Activated CD4-positive, alpha-beta memory T cell treated with anti-CD3 and anti-CD28 coated beads for 36 hours (primary cell): ENCODE results near the gene MRPL33. TPM values are rescaled to one million over a fixed set of nuclear protein-coding genes. Genes with fewer than 3 reads are reported as not detected.
"Not testable (repeated sequence)": the region's sequence is repeated elsewhere in the genome, so short reads cannot be mapped to it uniquely, and the experiment has no call there.

Source experiments
- CTCF ChIA-PET: fragments of 350-600 bp; sonication (Branson Sonifier 250); formaldehyde crosslinking; loops from one replicate; lab custom pipeline; 2021; ENCODE audit warnings: antibody characterized with exemption, inconsistent platforms; lab: Charles Lee
- POLR2A ChIA-PET: fragments of 350-600 bp; sonication (Branson Sonifier 250); formaldehyde crosslinking; loops from one replicate; lab custom pipeline; 2021; ENCODE audit warnings: antibody characterized with exemption; lab: Charles Lee
- DNase-seq: peaks from one replicate; pipeline ENCODE4 v3.0.0-alpha.2; 2020
- H3K27ac Mint-ChIP-seq: one replicate; pipeline ENCODE4 v1.8.0; 2021; ENCODE audit warnings: mixed read lengths
- H3K27me3 Mint-ChIP-seq: one replicate; pipeline ENCODE4 v1.8.0; 2021; ENCODE audit warnings: mixed read lengths
- H3K36me3 Mint-ChIP-seq: one replicate; pipeline ENCODE4 v1.8.0; 2021; ENCODE audit warnings: mixed read lengths
- H3K4me1 Mint-ChIP-seq: one replicate; pipeline ENCODE4 v1.8.0; 2021; ENCODE audit warnings: low read depth, mixed read lengths
- H3K4me3 Mint-ChIP-seq: one replicate; pipeline ENCODE4 v1.8.0; 2021; ENCODE audit warnings: mild to moderate bottlenecking, mixed read lengths
- H3K9me3 Mint-ChIP-seq: one replicate; pipeline ENCODE4 v1.8.0; 2021; ENCODE audit warnings: mixed read lengths
- intact Hi-C: fragments of 100-400 bp; cut with micrococcal nuclease; formaldehyde crosslinking; loops from one replicate; pipeline ENCODE4 v1.15.1; 2023
- total RNA-seq, 2 experiments: library from RNA; stranded (reverse); gene quantifications; one replicate each; pipeline ENCODE4 v1.2.3, GENCODE V29; 2021

MRPL33 gene
- total RNA-seq, 2 experiments from 2014 or later, result 83.3 to 84.2 TPM

DNA sequence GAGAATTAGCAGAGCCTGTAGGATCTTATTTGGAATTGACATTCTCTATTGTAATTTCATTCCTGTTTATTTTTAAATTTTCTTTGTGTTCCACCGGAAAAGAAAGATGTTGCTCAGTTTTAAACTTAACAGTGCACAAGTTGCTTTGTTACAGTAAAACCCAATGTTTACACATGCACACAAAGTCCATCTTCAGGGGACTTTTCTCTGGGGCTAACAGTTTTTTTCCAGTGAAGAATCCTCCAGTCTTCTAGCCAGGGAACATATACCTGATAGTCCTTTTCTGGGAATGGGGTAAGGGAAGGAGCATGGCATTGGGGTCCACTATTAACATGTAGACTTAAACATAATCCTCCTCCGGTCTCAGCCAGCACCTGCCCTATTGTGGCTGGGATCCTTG, 25.2 kb upstream of the MRPL33 start:
- peaks cover 3% of the 10 kb centered on the region for H3K27me3 Mint-ChIP-seq
- no peak overlapping the region for H3K27ac Mint-ChIP-seq
- H3K4me1 Mint-ChIP-seq, result no peaks in the 10 kb centered on the region
- peaks cover 15% of the 10 kb centered on the region for H3K9me3 Mint-ChIP-seq
- intact Hi-C loops, result no loop called here
- H3K36me3 Mint-ChIP-seq, result peaks cover 3% of the 10 kb centered on the region
- DNase-seq, result no peak
- ChIA-PET POLR2A (no interaction called here), CTCF (no interaction called here)
- no peak overlapping the region for H3K4me3 Mint-ChIP-seq

DNA sequence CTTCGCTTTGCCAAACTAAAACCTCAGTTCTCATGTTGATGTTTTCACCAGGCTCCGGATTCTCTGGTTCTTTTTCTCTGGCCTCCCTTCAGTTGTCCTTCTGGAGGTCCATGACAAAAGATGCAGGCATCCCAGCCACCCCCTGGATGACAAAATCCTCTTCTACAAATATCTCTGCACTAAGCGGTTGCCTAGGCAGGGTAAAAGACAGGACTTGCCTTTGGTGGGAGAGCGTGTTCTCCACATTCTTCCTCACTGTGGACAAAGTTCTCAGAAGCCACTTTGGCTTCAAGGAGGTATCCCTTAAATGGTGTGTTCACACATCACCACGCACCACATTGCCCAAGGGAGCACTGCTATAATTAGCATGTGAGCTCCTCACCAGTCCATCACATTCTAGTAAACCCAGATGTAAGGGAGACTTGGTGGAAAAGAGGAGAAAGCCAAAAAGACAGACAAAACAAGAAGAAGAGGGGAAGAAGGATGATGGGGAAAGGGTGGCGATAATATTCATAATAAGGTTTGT, 23.6 kb upstream of the MRPL33 start:
- no peak for DNase-seq
- Mint-ChIP-seq H3K4me3 (no peak overlapping the region), H3K27ac (no peak overlapping the region), H3K9me3 (peaks cover 15% of the 10 kb centered on the region), H3K36me3 (peaks cover 3% of the 10 kb centered on the region), H3K27me3 (peaks cover 7% of the 10 kb centered on the region), H3K4me1 (no peaks in the 10 kb centered on the region)
- ChIA-PET POLR2A (no interaction called here), CTCF (interaction anchor here (0.6 kb wide), 1 partner anchor 368 kb away, joined by 3 read pairs; no protein-coding TSS in a partner anchor)
- intact Hi-C loops, result no loop called here

DNA sequence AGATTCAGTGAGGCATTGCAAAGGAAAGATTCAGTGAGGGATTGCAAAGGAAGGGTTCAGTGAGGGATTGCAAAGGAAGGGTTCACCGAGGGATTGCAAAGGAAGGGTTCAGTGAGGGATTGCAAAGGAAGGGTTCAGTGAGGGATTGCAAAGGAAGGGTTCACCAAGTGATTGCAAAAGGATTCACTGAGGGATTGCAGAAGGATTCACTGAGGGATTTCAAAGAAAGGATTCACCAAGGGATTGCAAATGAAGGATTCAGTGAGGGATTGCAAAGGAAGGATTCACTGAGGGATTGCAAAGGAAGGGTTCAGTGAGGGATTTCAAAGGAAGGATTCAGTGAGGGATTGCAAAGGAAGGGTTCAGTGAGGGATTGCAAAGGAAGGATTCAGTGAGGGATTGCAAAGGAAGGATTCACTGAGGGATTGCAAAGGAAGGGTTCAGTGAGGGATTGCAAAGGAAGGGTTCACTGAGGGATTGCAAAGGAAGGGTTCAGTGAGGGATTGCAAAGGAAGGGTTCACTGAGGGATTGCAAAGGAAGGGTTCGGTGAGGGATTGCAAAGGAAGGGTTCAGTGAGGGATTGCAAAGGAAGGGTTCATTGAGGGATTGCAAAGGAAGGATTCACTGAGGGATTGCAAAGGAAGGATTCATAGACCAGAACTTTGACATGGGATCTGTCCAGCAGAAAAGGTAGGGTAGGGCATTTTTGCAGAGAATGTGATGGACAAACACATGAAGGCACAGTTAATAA, 22.5 kb upstream of the MRPL33 start:
- H3K4me1 Mint-ChIP-seq, result not testable (repeated sequence)

DNA sequence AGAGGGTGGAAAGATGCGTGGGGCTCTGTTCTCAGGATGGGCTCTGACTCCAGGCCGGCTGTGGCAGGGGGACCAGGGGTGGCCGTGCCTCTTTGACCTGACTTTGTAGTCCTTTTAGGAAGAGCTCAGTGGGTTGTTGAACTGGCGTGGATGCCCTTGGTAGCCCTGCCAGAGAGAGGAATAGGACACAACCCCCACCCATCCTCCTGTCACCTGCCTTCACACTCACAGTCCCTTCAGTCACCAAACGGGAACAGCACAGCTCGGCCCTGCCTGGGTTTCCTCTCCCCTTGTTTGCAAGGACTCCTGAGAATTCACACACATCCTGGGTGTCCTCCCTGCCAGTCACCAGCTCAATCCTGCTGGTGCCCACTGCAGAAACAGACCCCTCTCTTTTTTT, 20.1 kb upstream of the MRPL33 start:
- no peak overlapping the region for H3K27ac Mint-ChIP-seq
- no peak overlapping the region for H3K4me3 Mint-ChIP-seq
- H3K36me3 Mint-ChIP-seq, result peaks cover 3% of the 10 kb centered on the region
- intact Hi-C loops, result loop anchor here (5.0 kb wide), 1 partner anchor 49 kb away; no protein-coding TSS in a partner anchor
- CTCF ChIA-PET, result interaction anchor here (0.5 to 0.8 kb wide), 2 partner anchors 47 to 209 kb away, joined by 3 read pairs; no protein-coding TSS in a partner anchor
- H3K4me1 Mint-ChIP-seq, result peaks cover 14% of the 10 kb centered on the region
- peaks cover 15% of the 10 kb centered on the region for H3K9me3 Mint-ChIP-seq
- peaks cover 10% of the 10 kb centered on the region for H3K27me3 Mint-ChIP-seq
- POLR2A ChIA-PET, result no interaction called here
- no peak for DNase-seq

More for the DNA sequence above, 22.5 kb upstream of the MRPL33 start:
- DNase-seq, intact Hi-C loops, H3K4me3 Mint-ChIP-seq, H3K27ac Mint-ChIP-seq, H3K27me3 Mint-ChIP-seq, H3K36me3 Mint-ChIP-seq, POLR2A ChIA-PET, CTCF ChIA-PET: not testable (repeated sequence)
- H3K9me3 Mint-ChIP-seq, result peaks cover 15% of the 10 kb centered on the region

DNA sequence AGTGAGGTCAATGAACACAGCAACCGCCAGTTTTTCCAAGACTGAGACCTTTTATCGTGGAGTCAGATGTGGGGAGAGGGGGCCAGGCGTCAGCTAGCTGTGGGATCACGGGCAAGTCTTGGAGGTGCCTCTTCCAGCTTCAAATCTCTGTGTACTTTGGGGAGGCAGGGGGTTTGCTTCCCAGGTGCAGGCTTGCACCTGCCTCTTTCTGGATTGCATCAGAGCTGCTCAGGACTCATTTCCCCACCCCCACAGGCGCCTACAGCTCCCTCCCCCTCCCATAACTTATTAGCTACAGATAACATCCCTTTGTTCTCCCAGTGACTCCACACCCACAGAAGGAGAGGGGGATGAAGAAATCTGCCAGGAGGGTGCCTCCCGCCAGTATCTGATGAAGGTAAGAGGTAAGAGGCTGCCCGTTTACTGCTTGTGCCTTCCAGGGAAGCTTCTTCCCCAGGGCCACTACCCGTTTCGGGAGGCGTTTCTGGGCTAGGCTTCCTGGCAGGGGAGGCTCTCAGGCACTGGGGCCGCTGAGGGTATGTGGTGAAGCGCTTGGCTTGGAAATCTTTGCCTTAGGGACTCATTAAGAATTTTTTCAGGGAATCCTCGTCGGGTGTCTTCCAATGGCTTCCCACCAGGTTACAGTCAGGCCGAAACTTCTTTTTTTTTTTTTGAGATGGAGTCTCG, 18.8 kb upstream of the MRPL33 start:
- Mint-ChIP-seq H3K27me3 (peaks cover 10% of the 10 kb centered on the region), H3K4me3 (no peak overlapping the region), H3K36me3 (peaks cover 3% of the 10 kb centered on the region), H3K27ac (no peak overlapping the region), H3K9me3 (peaks cover 15% of the 10 kb centered on the region), H3K4me1 (peaks cover 14% of the 10 kb centered on the region)
- CTCF ChIA-PET, result interaction anchor here (0.9 to 3.3 kb wide), 5 partner anchors 11 to 701 kb away, joined by 3 to 19 read pairs (median 6); no protein-coding TSS in a partner anchor
- intact Hi-C loops, result loop anchor here (5.0 kb wide), 1 partner anchor 50 kb away; no protein-coding TSS in a partner anchor
- no peak for DNase-seq
- POLR2A ChIA-PET, result no interaction called here

DNA sequence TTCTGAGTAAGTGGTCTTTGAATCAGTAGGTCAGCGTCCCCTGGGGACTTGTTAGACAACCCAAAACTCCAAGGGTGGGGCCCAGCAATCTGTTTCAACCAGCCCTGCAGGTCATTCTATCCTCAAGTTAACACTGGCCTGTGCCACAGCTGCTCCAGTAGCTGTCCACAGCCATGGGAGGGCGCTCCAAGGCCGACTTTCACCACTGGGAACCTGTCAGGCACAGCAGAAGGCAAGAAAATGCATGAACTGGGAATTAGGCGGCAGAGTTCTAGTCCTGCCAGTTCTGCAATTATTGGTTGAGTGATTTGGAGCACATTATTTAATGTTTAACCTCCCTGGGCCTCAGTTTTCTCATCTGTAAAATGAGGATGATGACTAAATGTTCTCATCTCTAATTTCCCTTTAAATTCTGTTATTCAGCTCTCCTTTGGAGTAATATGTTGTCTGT, 17.4 kb upstream of the MRPL33 start:
- Mint-ChIP-seq H3K36me3 (no peaks in the 10 kb centered on the region), H3K4me1 (peaks cover 14% of the 10 kb centered on the region), H3K27ac (peak overlapping the region; percentile 30), H3K27me3 (peaks cover 10% of the 10 kb centered on the region), H3K4me3 (no peak overlapping the region), H3K9me3 (peaks cover 6% of the 10 kb centered on the region)
- ChIA-PET POLR2A (interaction anchor here (0.9 kb wide), 1 partner anchor 695 kb away, joined by 4 read pairs; no protein-coding TSS in a partner anchor), CTCF (interaction anchor here (0.6 to 3.3 kb wide), 36 partner anchors 10 to 707 kb away, joined by 3 to 19 read pairs (median 4); partner anchors contain the start of gene FOSL2)
- peak; percentile 91 for DNase-seq
- intact Hi-C loops, result loop anchor here (1.0 to 5.0 kb wide), 3 partner anchors 52 to 698 kb away; no protein-coding TSS in a partner anchor

DNA sequence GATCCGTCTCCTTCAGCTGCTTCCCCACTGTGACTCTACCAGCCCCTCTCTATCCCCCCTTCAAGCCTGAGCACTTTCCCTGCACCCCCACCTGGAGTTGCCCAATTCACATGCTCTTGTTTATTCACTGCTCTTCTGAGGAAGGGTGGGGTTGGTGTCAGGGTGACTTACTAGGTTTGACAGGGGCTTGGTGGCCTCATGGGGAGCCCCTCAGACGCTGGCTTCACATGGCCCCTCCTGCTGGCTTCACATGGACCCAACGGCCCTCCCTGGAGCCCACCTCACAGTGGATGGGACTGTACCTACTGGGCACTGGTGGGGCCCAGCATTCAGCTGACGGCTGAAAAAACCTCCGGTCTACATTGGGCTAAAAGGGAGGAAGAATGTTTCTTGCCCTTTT, 16.7 kb upstream of the MRPL33 start:
- no peak for DNase-seq
- H3K4me3 Mint-ChIP-seq, result no peak overlapping the region
- H3K27ac Mint-ChIP-seq, result no peak overlapping the region
- intact Hi-C loops, result loop anchor here (1.0 to 5.0 kb wide), 3 partner anchors 53 to 697 kb away; no protein-coding TSS in a partner anchor
- CTCF ChIA-PET, result interaction anchor here (0.6 to 3.3 kb wide), 28 partner anchors 10 to 706 kb away, joined by 3 to 19 read pairs (median 4); partner anchors contain the start of gene FOSL2
- no peaks in the 10 kb centered on the region for H3K9me3 Mint-ChIP-seq
- peaks cover 14% of the 10 kb centered on the region for H3K4me1 Mint-ChIP-seq
- no peaks in the 10 kb centered on the region for H3K36me3 Mint-ChIP-seq
- peaks cover 7% of the 10 kb centered on the region for H3K27me3 Mint-ChIP-seq
- POLR2A ChIA-PET, result no interaction called here

DNA sequence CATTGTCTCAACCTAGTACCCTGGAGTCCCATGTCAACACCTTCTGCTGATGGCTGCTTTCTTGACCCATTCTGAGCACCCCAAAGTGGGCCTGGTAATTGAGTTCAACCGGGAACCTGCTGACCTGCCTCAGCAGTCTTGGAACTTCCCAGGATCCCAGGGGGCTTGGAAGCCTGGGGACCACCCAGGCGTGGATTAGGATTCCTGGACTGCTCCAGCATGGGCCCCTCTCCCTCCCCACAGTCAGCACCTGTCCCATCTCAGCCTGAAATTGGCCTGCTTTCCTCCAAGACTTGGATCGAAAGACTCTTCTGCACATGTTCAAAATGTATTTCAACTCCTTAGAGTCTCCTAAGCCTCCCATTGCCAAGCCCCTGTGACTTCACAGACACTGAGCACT, 15.4 kb upstream of the MRPL33 start:
- ChIA-PET POLR2A (no interaction called here), CTCF (interaction anchor here (1.0 kb wide), 1 partner anchor 698 kb away, joined by 3 read pairs; no protein-coding TSS in a partner anchor)
- Mint-ChIP-seq H3K4me1 (peaks cover 14% of the 10 kb centered on the region), H3K4me3 (no peak overlapping the region), H3K36me3 (no peaks in the 10 kb centered on the region), H3K27ac (no peak overlapping the region), H3K27me3 (peaks cover 7% of the 10 kb centered on the region), H3K9me3 (no peaks in the 10 kb centered on the region)
- intact Hi-C loops, result no loop called here
- DNase-seq, result no peak

DNA sequence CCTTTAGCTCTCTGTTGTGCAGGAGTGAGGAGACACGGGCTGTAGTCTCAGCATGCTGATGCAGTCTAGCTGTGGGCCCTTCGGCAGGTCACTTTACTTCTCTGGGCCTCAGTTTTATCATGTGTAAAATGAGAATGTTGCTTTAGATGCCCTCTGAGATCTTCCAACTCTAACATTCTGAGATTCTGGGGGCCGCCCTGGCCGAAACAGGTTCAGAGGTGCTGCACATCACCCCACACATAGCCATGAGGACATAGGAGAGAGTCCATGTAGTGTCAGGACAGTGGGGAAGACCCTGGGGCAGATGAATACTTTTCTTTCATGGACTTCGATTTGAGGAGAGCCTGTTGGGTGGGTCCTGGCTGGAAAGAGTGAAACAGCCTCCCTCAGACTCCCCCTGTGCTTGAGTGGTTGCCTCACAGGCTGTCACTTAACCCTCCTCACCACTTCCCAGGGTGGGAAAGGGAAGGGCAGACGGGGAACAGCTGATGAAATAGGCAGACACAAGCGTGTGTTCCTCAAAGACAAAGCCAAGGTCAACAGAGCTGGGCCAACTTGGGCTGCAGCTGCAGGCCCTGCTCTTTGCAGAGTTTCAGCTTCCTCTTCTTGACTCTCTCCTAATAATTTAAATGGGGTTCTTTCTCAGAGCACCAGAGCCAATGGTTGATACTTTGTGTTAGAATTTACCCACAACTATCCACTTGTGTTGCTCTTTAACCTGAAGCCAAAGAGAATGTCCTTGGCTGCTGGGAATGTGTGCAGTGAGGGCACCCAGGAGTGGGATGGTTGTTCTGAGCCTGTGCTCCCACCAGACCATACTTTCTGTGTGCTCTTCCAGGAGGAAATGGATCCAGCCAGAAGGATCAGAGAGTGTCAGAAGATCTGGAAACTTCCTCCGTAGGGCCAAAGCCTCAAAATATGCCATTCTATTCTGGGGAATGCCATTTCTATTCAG, 14.7 kb upstream of the MRPL33 start:
- no peak overlapping the region for H3K27ac Mint-ChIP-seq
- ChIA-PET CTCF (no interaction called here), POLR2A (no interaction called here)
- H3K36me3 Mint-ChIP-seq, result no peaks in the 10 kb centered on the region
- peaks cover 7% of the 10 kb centered on the region for H3K27me3 Mint-ChIP-seq
- DNase-seq, result no peak
- H3K4me3 Mint-ChIP-seq, result no peak overlapping the region
- no peaks in the 10 kb centered on the region for H3K9me3 Mint-ChIP-seq
- peaks cover 14% of the 10 kb centered on the region for H3K4me1 Mint-ChIP-seq
- intact Hi-C loops, result no loop called here

DNA sequence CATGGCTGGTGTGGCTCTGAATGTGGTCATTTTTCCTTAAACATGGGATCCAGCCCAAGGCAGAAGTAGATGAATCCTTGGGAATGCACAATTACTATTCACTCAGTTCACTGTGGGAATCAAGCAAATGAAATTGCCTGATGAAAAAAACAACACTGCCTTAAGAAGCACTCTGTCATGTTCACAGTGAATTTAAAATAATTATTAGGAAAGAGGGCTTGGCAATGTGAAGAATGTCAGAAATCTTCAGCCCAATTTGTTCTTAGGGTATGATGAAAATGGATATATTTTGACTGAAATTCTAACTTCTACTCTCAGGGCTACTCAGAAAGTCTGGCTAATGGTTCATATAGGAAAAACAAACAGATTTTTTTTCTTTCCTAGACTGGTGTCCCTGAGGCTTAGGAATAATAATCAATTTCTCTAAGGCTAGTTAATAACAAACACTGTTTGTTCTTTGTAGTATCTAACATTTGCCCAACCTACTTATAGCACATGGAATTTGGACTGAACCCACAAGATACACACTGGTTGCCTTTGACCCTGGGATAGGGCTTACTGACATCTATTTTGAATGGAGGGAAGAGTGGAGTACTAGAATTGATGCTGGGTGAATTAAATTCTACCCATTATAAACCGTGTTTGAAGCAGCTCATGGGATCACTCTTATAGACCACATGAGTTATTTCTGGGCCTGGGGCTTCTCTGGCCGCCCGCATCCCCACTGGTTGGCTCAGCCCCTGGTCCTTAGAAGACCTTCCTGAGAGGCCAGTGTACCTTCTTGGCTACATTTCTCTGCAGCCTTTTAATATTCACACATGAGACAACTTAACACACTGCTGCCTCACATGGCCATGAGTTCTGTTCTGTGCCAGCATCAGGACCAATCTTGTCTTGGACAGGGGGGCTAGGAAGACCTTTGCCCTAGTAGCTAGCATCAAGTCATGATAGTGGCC, 8.3 kb upstream of the MRPL33 start:
- intact Hi-C loops, result no loop called here
- no peak overlapping the region for H3K4me3 Mint-ChIP-seq
- H3K36me3 Mint-ChIP-seq, result no peaks in the 10 kb centered on the region
- H3K27me3 Mint-ChIP-seq, result peaks cover 4% of the 10 kb centered on the region
- ChIA-PET CTCF (no interaction called here), POLR2A (no interaction called here)
- no peak overlapping the region for H3K27ac Mint-ChIP-seq
- no peak for DNase-seq
- H3K4me1 Mint-ChIP-seq, result peaks cover 11% of the 10 kb centered on the region
- H3K9me3 Mint-ChIP-seq, result no peaks in the 10 kb centered on the region
